ENCODE data around the gene LMF1. TPM values are rescaled to one million over a fixed set of nuclear protein-coding genes. Genes with fewer than 3 reads are reported as not detected.
A peak's percentile ranks its signal among the peaks of the same experiment; 100 is the strongest.

Gene LMF1
- polyA plus RNA-seq, 4 donors, result 14.6 to 26.5 (median 21.0) TPM

- DNase-seq (ENCODE audit: low read depth in 4 of 4, low spot score in 2 of 4), result no peak
Observed at GRCh38 chr16:932831-933330, 37.9 kb downstream of the LMF1 start.

GRCh38 chr16:931626-932500 is 38.9 kb downstream of the LMF1 start:
- peak in 1 of 4 donors; percentile 40 for DNase-seq (ENCODE audit: low read depth in 4 of 4, low spot score in 2 of 4)

GRCh38 chr16:931171-931570 is 39.6 kb downstream of the LMF1 start:
- DNase-seq (ENCODE audit: low read depth in 4 of 4, low spot score in 2 of 4), result no peak

- DNase-seq (ENCODE audit: low read depth in 4 of 4, low spot score in 2 of 4), result no peak
Observed at GRCh38 chr16:930511-930910, 40.3 kb downstream of the LMF1 start.

- DNase-seq (ENCODE audit: low read depth in 4 of 4, low spot score in 2 of 4), result no peak
Observed at GRCh38 chr16:930076-930475, 40.7 kb downstream of the LMF1 start.

- DNase-seq (ENCODE audit: low read depth in 4 of 4, low spot score in 2 of 4), result no peak
Observed at GRCh38 chr16:929227-930073, 41.3 kb downstream of the LMF1 start.

- DNase-seq (ENCODE audit: low read depth in 4 of 4, low spot score in 2 of 4), result no peak
Observed at GRCh38 chr16:928526-928925, 42.3 kb downstream of the LMF1 start.

- DNase-seq (ENCODE audit: low read depth in 4 of 4, low spot score in 2 of 4), result no peak
Observed at GRCh38 chr16:927931-928330, 42.9 kb downstream of the LMF1 start.

GRCh38 chr16:927406-927805 is 43.4 kb downstream of the LMF1 start:
- peak in 1 of 4 donors; percentile 41 for DNase-seq (ENCODE audit: low read depth in 4 of 4, low spot score in 2 of 4)

- DNase-seq (ENCODE audit: low read depth in 4 of 4, low spot score in 2 of 4), result no peak
Observed at GRCh38 chr16:926715-927114, 44.1 kb downstream of the LMF1 start.

GRCh38 chr16:924806-925205 is 46.0 kb downstream of the LMF1 start:
- DNase-seq (ENCODE audit: low read depth in 4 of 4, low spot score in 2 of 4), result no peak

GRCh38 chr16:924063-924462 is 46.7 kb downstream of the LMF1 start:
- DNase-seq (ENCODE audit: low read depth in 4 of 4, low spot score in 2 of 4), result no peak

GRCh38 chr16:923184-923583 is 47.6 kb downstream of the LMF1 start:
- no peak for DNase-seq (ENCODE audit: low read depth in 4 of 4, low spot score in 2 of 4)

- DNase-seq (ENCODE audit: low read depth in 4 of 4, low spot score in 2 of 4), result no peak
Observed at GRCh38 chr16:922051-922450, 48.7 kb downstream of the LMF1 start.

- DNase-seq (ENCODE audit: low read depth in 4 of 4, low spot score in 2 of 4), result no peak
Observed at GRCh38 chr16:921321-921905, 49.4 kb downstream of the LMF1 start.

- DNase-seq (ENCODE audit: low read depth in 4 of 4, low spot score in 2 of 4), result no peak
Observed at GRCh38 chr16:920717-921116, 50.1 kb downstream of the LMF1 start.

GRCh38 chr16:920051-920681 is 50.6 kb downstream of the LMF1 start:
- no peak for DNase-seq (ENCODE audit: low read depth in 4 of 4, low spot score in 2 of 4)

GRCh38 chr16:919658-920050 is 51.1 kb downstream of the LMF1 start:
- DNase-seq (ENCODE audit: low read depth in 4 of 4, low spot score in 2 of 4), result no peak

GRCh38 chr16:918741-919657 is 51.8 kb downstream of the LMF1 start:
- DNase-seq (ENCODE audit: low read depth in 4 of 4, low spot score in 2 of 4), result no peak

GRCh38 chr16:918068-918467 is 52.7 kb downstream of the LMF1 start:
- DNase-seq (ENCODE audit: low read depth in 4 of 4, low spot score in 2 of 4), result no peak

Measured in left renal cortex interstitium (tissue), 4 donors.